GM18868 (cell line): ENCODE results near the gene TXNRD1.

Experiments
- ATAC-seq: cut with Tn5 transposase; IDR thresholded peaks from one replicate; pipeline ENCODE4 v1.9.1; 2021; ENCODE audit warnings: mild to moderate bottlenecking, moderate library complexity; ENCODE audit not compliant: unreplicated experiment

TXNRD1 gene

GRCh38 chr12:104299842-104300481 lies 84.4 kb downstream of the TXNRD1 start:
- ATAC-seq = no peak

DNA sequence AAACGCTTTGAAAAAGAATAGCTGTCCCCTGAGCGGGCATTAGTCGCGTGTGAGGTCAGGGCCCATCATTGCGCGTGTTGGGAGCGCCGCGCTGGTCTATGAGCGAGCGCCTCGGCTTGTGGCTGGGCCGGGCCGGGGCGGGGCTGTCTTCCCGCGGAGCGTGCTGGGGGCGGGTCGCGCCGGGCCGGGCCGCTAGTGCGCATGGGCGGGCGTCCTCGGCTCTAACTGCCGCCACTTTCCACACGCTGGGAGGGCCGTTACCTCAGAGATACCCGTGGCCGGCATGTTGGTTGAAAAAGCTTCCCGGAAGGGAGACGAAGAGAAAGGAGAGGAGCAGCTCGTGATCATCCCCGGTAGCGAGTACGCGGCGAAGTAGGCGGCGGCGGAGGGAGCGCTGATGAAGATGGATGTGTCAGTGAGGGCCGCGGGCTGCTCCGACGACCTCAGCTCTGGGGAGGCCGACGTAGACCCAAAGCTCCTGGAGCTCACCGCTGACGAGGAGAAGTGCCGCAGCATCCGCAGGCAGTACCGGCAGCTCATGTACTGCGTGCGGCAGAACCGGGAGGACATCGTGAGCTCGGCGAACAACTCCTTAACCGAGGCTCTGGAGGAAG lies 88.1 kb downstream of the TXNRD1 start, which contains the start of gene EID3:
Gene EID3, plus strand, starts transcription at position 202 of the 614 bp plus-strand sequence. Its CDS starts 196 bp downstream, at position 398.
- ATAC-seq = peak; percentile 57

DNA sequence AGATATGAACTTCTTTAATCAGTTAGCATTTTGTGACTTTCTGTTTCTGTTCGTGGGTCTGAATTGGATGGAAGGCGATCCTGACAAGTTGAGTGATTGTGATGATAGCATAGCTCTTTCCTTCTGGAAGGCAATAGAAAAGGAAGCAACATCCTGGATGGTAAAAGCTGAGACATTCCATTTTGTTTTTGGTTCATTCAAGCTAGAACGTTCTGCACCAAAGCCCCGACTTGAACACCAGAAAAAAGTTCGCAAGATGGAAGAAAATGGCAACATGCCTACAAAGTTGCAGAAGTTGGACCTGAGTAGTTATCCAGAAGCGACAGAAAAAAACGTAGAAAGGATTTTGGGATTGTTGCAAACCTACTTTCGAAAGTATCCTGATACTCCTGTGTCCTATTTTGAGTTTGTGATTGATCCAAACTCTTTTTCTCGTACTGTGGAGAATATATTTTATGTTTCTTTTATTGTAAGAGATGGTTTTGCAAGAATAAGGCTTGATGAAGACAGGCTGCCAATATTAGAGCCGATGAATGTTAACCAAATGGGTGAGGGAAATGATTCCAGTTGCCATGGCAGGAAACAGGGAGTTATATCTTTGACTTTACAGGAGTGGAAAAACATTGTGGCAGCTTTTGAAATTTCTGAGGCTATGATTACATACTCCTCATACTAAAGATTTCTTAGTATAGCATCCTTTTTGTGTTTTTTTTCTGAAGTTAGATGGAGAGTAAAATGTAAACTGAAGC lies 88.9 kb downstream of the TXNRD1 start:
- ATAC-seq = no peak

- no peak for ATAC-seq
Observed at GRCh38 chr12:104305349-104305748, 89.8 kb downstream of the TXNRD1 start.

DNA sequence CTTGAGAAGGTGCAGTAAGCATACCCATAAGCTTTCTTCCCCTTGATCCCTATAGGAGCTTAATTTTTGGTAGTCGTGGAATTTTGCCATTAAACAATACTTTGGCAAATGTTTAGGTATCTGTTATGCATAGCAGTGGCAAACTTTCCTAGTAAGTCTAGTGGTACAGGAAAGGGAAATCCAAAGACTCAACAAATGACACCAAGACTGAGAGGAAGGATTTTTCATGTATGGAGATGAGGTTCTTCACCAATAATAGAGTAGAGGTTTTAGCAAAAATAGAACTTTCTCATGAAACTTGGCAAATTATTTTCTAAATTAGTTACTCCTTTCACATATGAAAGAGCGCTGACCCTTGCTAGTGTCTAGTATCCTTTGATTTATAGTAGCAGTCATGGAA lies 90.8 kb downstream of the TXNRD1 start:
- ATAC-seq = no peak

GRCh38 chr12:104306943-104307654 lies 91.5 kb downstream of the TXNRD1 start:
- ATAC-seq = no peak

GRCh38 chr12:104307655-104308000 lies 92.0 kb downstream of the TXNRD1 start:
- ATAC-seq = no peak

- no peak for ATAC-seq
Observed at GRCh38 chr12:104309446-104309993, 93.9 kb downstream of the TXNRD1 start.

DNA sequence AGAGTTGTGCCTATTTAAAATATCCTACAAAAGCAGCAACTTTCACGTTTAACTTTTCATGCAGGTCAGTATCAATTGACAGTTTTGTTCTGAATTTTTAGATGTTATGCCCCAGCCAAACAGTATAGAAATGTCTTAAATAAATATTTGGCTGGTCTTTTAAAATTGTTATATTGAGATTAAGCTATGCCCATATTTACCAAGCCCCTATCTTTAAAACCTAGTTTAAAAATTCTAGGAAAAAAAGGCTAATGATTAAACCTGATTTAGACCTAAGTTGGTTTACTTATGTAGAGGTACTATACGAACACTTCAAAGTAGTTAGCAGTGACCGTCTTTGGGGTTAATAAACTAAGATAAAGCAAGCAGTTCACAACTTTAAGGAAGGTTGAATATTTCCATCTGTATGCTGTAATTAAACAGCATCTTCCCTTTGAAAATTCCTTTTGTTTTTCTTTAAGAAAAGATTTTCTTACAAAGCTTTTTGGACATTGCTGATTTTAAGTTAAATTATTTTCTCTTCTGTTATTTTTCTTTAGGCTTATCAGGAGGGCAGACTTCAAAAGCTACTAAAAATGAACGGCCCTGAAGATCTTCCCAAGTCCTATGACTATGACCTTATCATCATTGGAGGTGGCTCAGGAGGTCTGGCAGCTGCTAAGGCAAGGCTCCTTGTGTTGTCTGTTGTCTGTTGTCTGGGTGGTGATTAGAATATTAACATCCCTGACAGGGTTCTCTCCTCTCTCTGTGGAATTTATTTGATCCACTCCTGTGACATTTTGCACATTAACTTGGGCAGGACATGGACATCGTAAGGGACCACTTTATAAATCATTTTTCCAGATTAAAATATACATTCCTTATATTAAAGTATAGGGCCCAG lies 95.4 kb downstream of the TXNRD1 start:
- no peak for ATAC-seq

GRCh38 chr12:104312202-104312601 lies 96.6 kb downstream of the TXNRD1 start:
- no peak for ATAC-seq

- ATAC-seq = no peak
Observed at GRCh38 chr12:104312654-104313053, 97.1 kb downstream of the TXNRD1 start.

DNA sequence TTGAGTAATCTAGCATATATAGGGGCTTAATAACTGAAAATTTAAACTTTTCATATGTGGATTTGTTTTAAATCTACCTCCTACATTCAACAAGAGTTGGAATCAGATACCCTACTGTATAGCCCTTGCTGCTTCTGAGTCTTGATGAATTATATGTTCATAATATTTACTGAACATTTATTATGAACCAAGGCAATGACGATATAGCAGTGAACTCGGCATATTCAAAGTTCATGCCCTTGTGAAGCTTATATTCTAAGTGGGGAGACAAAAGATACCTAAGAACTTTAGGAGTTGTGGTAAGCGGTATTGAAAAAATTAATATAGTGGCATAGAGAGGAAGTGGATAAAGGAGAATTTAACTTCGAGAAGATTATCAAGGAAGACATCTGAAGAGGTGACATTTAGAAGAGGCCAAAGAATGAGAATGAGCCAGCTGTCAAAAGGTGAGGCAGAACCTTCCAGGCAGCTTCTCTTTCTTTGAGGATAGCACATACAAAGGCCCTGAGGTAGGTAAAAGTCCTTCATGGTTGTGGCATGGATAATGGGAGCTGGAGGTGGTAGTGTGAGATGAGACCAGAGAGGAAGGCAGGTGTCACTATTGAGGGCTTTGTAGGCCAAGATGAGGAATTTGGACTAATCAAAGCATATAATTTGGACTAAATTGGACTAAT lies 98.1 kb downstream of the TXNRD1 start:
- ATAC-seq = no peak

DNA sequence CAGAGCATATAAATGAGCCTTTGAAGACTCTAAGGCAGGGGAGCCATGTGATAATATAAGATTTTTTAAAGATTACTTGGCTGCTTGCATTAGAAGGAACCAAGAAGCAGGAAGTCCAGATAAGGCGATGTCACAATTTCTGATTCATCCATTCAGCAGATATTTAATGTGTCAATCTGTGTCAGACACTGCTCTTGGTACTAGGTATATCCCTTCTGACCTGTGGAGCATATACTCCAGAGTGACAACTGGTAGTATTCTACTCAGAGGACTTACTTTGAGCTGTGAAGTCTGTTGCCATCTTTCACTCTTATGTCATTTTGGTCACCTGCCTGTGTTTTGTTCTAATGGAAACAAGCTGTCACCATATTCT lies 98.6 kb downstream of the TXNRD1 start:
- no peak for ATAC-seq

DNA sequence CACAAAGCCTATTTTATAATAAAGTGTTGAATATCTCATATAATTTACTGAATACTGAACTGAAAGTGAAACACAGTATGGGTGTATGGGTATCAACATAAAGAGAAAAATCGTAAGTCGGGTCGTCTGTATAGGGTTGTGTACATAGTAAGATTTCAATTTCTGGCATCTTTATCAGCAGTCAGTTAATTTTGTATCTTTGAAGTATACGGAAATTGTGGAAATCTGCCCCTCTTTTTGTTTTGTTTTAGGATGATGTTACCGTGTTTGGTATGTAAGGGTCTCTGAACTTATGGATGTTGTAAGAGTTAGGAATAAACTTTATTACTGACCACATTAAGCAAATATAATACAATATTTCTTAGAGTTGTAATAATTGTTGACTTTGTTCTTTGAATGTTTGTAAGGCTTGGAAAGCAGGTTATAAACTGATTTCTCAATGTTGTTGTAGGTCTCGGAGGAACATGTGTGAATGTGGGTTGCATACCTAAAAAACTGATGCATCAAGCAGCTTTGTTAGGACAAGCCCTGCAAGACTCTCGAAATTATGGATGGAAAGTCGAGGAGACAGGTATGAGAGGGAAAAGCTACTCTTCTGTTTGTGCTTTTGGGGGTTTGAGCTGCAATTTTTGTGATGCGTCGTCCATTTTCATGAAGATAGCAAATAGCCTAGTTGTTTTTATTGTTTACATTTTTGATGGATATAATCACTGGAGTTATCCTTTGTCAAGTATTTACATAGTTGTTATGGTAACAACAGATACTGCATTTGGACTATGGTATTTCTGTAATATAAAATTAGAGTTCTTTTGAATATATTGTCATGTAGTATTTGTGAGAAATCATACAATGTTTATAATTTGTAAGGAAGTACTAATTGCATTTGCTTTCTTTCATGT lies 100.0 kb downstream of the TXNRD1 start:
- no peak for ATAC-seq

- no peak for ATAC-seq
Observed at GRCh38 chr12:104316936-104317335, 101.4 kb downstream of the TXNRD1 start.

GRCh38 chr12:104317538-104318210 lies 102.1 kb downstream of the TXNRD1 start:
- ATAC-seq = no peak

DNA sequence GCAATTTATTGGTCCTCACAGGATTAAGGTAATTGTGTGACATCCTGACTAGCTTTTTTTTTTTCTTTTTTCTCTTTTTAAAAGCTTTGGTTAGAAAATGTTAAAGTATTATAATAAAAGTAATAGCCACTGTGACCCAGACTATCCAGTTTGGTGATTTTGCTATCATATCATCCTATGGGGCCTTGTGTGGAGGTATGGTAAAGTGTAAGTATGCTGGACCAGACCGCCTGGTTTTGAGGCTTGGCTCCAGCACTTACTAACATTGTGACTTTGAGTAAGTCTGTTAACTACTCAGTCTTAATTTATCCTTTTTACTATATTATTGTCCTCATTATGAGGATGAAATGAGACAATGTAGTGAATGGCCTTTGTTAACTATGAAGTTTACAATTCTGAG lies 103.4 kb downstream of the TXNRD1 start:
- no peak for ATAC-seq
